Ovary (tissue), 9 donors: ENCODE results near the gene WDR18. TPM values are rescaled to one million over a fixed set of nuclear protein-coding genes. Genes with fewer than 3 reads are reported as not detected.

ENCODE experiments used
- DNase-seq, 5 donors: peaks; one replicate each; pipeline ENCODE4 v3.0.0-alpha.2; 2019 to 2020
- H3K27ac ChIP-seq, 2 donors: fragments of 200-600 bp; one replicate each; pipeline versions ENCODE4 v1.5.1 to v1.8.0; 2019 to 2022
- H3K27me3 ChIP-seq: fragments of 200-600 bp; one replicate; pipeline ENCODE4 v1.8.0; 2022
- H3K36me3 ChIP-seq: fragments of 200-600 bp; sonication (generic); one replicate; pipeline ENCODE4 v1.5.1; 2019
- H3K4me1 ChIP-seq: one replicate; pipeline ENCODE4 v1.8.1; 2013; ENCODE audit warnings: mild to moderate bottlenecking, moderate library complexity; ENCODE audit not compliant: insufficient read depth
- H3K4me3 ChIP-seq: fragments of 200-600 bp; sonication (generic); one replicate; pipeline ENCODE4 v1.5.1; 2017
- H3K9me3 ChIP-seq, 2 donors: fragments of 200-600 bp in 1 of 2; sonication (generic) in 1 of 2; one replicate each; pipeline versions ENCODE4 v1.5.1 to v1.8.1; 2013 to 2019; ENCODE audit warnings: mild to moderate bottlenecking in 1 of 2, moderate library complexity in 1 of 2
- EP300 ChIP-seq: sonication (generic); formaldehyde crosslinking; IDR thresholded peaks from one replicate; pipeline ENCODE4 v1.6.1; 2017; ENCODE audit warnings: antibody characterized with exemption
- POLR2A ChIP-seq: fragments of 450-650 bp; IDR thresholded peaks from one replicate; pipeline ENCODE4 v1.6.1; 2017; ENCODE audit warnings: antibody characterized with exemption, mild to moderate bottlenecking, moderate library complexity
- WGBS, 3 donors: extraction: QIAGEN DNeasy Blood & Tissue Kit in 1 of 3; methylation state at CpG; one replicate each; pipeline versions ENCODE4 v1.1.5 to v1.1.7; 2013 to 2017; 5-methylcytosine and 5-hydroxymethylcytosine counted together
- intact Hi-C, 4 donors: fragments of 100-400 bp; cut with DNase I; formaldehyde crosslinking; loops; one replicate each; pipeline versions ENCODE4 v1.11.0 to v1.15.1; 2022 to 2023
- polyA plus RNA-seq, 2 donors: library from polyadenylated mRNA; stranded (reverse); fragments of 200-250 nt in 1 of 2; fragments of 350-450 nt in 1 of 2; fragmentation: Illumina TruSeq in 1 of 2; extraction: RNeasy Lipid Tissue Mini Kit (QIAGEN cat#74804) in 1 of 2; gene quantifications; one replicate each; pipeline ENCODE4 v1.2.3, GENCODE V29; 2013 to 2014
- total RNA-seq, 7 donors: library from RNA; depleted of rRNA in 2 of 7; stranded (reverse); fragments of >200 nt in 2 of 7; fragmentation: NEBNext Ultra II Directional in 3 of 7; extraction: Animal tissue kit (Norgen Biotek cat#: 25700) in 3 of 7; gene quantifications; one replicate each; pipeline versions ENCODE4 v1.1.0 to v1.2.4, GENCODE V29; 2016 to 2023
- TF ChIP-seq, protein P1 (sequence below), 3 donors: fragments of 450-650 bp in 2 of 3; fragments of 200-600 bp in 1 of 3; IDR thresholded peaks; one replicate each; pipeline versions ENCODE4 v1.5.1 to v1.8.0; 2016 to 2022; ENCODE audit warnings: antibody characterized with exemption in 3 of 3, mild to moderate bottlenecking in 1 of 3
- donor health status: DM: no; HTN: no; CAD: no; lungs with moderate emphysema.
- donor health status: DM: no; HTN: no; CAD: no.
- donor health status: Bipolar disorder and iron deficiency.
- donor health status: DM: yes; HTN: yes; CAD: no.
- donor health status: DM: no; HTN: no; CAD: no.
- donor health status: DM: yes; HTN: yes; CAD: no.

The WDR18 gene
- total and polyA plus RNA-seq, 9 donors = 3.5 to 45.6 (median 24.5) TPM

DNA sequence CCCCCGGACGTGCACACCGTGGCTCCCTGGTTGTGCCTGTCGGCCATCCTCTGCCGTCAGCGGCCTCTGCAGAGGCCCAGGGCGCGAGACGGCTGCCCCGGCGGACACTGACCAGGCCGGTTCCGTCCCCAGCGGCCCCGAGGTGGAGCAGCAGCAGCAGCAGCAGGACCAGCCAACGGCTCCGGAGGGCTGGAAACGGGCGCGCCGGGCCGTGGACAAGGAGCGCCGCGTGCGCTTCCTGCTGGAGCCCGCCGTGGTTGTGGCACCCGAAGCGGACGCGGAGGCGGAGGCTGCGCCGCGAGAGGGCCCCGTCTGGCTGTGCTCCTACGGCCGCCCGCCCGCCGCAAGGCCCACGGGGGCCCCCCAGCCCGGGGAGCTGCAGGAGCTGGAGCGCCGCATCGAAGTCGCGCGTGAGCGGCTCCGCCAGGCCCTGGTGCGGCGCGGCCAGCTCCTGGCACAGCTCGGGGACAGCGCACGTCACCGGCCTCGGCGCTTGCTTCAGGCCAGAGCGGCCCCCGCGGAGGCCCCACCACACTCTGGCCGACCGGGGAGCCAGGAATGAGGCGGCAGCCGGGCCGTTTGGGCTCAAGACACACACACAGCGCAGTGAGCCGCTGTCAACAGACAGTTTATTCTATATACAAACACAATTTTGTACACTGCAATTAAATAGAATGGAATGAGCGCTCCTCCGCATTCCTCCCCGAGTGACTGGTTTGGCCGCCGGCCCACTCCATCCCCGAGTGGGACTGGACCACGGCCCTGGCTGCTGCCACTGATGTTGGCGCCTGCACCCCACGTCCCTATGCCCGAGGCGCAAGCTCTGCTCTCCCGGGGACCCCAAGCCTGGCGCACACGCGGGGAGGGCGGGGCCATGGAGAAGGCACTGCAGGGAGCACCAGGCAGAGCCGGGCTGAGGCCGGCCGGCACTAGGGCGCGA lies 25.2 kb downstream of the WDR18 start:
- Histone ChIP-seq H3K27me3 (no peaks in the 10 kb centered on the region), H3K4me1 (peaks cover 2% of the 10 kb centered on the region), H3K9me3 (no peaks in the 10 kb centered on the region), H3K36me3 (no peaks in the 10 kb centered on the region), H3K4me3 (peak overlapping the region; percentile 17), H3K27ac (peak overlapping the region; percentile 15 to 71)
- intact Hi-C loops = no loop called here
- 11 to 29% (median 19%) methylated on average over 35 to 92 of the region's 92 CpGs for WGBS, 3 donors
- DNase-seq = peak; percentile 74 to 83 (median 76)
- TF ChIP-seq EP300 = no peak
- TF ChIP-seq, protein P1, sequence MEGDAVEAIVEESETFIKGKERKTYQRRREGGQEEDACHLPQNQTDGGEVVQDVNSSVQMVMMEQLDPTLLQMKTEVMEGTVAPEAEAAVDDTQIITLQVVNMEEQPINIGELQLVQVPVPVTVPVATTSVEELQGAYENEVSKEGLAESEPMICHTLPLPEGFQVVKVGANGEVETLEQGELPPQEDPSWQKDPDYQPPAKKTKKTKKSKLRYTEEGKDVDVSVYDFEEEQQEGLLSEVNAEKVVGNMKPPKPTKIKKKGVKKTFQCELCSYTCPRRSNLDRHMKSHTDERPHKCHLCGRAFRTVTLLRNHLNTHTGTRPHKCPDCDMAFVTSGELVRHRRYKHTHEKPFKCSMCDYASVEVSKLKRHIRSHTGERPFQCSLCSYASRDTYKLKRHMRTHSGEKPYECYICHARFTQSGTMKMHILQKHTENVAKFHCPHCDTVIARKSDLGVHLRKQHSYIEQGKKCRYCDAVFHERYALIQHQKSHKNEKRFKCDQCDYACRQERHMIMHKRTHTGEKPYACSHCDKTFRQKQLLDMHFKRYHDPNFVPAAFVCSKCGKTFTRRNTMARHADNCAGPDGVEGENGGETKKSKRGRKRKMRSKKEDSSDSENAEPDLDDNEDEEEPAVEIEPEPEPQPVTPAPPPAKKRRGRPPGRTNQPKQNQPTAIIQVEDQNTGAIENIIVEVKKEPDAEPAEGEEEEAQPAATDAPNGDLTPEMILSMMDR (IDR thresholded peaks at IDR 0.05) = peak in 1 of 3 donors; percentile 32

DNA sequence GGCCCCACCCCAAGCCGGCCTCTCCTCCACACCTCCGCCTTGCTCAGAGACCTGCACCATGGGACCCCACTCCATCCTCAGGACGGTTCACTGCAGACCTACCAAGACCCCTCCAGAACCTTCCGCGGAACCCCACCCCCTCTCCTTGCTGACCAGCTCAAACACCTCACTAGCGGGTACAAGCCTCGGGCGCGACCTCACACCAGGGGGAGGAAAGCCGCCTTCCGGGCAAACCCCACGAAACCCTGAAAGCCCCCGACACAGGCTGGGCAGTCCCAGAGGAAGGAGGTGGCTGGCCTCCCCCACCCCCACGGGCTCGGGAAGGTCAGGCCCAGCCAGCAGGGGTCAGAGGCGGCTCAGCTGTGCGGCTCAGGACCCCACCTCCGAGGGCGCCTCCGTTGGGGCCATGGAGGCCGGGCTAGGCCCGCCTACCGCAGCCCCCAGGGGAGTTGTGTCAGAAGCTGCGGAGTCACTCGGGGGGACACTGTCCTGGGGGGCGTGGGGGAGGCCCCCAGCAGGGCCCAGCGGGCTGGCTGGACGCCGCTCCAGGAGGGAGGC lies 25.9 kb downstream of the WDR18 start:
- WGBS, 3 donors = 61 to 66% (median 66%) methylated on average over 22 to 29 of the region's 29 CpGs
- TF ChIP-seq EP300 (no peak), POLR2A (no peak)
- TF ChIP-seq, protein P1 (IDR thresholded peaks at IDR 0.05) = no peak
- DNase-seq = peak in 2 of 5 donors; percentile 48 to 53
- H3K4me3 ChIP-seq = no peak overlapping the region
- no peaks in the 10 kb centered on the region for H3K36me3 ChIP-seq
- H3K4me1 ChIP-seq = peaks cover 2% of the 10 kb centered on the region
- peak overlapping the region in 1 of 2 donors; percentile 71 for H3K27ac ChIP-seq
- intact Hi-C loops = loop anchor here in 2 of 4 donors (10.0 kb wide), 1 partner anchor 175 kb away; no protein-coding TSS in a partner anchor
- no peaks in the 10 kb centered on the region for H3K9me3 ChIP-seq
- no peaks in the 10 kb centered on the region for H3K27me3 ChIP-seq

DNA sequence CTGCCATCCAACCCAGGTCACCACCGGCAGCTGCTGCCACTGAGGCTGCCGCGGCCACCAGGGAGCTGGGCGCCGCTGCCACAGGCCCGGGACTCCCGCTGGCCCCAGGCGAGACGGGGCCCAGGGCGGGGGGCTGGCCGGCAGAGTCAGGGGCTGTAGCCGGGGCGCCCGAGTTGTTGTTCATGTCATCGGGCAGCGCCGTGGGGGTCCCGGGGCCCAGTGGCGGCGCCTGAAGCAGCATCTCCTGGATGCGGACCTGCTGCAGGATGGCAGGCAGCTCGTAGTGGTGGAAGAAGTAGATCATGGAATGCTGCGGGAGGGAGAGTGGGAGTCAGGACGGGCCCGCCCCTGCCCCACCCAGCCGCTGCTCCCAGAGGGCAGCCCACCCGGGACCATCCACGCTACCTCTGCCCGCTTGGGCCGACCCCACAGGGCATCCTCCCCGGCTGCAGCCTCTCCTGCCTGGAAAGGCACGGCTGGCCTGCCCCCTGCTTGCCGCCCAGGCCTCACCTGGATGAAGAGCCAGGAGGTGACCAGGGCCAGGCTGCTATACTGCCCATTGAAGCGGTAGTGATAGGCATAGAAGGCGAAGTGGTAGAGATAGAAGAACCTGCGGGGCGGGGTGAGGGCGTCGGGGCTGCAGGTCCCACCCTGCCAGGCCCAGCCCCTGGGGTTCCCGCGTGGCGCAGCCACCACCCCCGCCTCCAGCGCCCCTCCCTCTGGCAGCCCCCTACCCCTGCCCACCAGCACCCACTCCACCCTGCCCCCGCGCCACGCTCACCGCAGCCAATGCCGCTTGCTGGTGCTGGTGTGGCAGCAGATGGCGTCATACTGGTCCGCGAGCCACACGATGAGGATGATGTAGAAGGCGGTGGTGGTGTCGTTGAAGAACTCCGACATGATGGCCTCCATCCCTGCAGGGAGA lies 26.7 kb downstream of the WDR18 start:
- H3K36me3 ChIP-seq = no peaks in the 10 kb centered on the region
- no peaks in the 10 kb centered on the region for H3K27me3 ChIP-seq
- 91 to 94% (median 92%) methylated on average over 52 to 56 of the region's 56 CpGs for WGBS, 3 donors
- no peaks in the 10 kb centered on the region for H3K9me3 ChIP-seq
- DNase-seq = peak in 1 of 5 donors; percentile 37
- H3K4me1 ChIP-seq = peaks cover 4% of the 10 kb centered on the region
- H3K4me3 ChIP-seq = no peak overlapping the region
- intact Hi-C loops = loop anchor here in 2 of 4 donors (10.0 kb wide), 1 partner anchor 174 kb away; no protein-coding TSS in a partner anchor
- H3K27ac ChIP-seq = peak overlapping the region in 1 of 2 donors; percentile 71
- TF ChIP-seq, protein P1 (IDR thresholded peaks at IDR 0.05) = no peak
- TF ChIP-seq EP300 (no peak), POLR2A (no peak)

DNA sequence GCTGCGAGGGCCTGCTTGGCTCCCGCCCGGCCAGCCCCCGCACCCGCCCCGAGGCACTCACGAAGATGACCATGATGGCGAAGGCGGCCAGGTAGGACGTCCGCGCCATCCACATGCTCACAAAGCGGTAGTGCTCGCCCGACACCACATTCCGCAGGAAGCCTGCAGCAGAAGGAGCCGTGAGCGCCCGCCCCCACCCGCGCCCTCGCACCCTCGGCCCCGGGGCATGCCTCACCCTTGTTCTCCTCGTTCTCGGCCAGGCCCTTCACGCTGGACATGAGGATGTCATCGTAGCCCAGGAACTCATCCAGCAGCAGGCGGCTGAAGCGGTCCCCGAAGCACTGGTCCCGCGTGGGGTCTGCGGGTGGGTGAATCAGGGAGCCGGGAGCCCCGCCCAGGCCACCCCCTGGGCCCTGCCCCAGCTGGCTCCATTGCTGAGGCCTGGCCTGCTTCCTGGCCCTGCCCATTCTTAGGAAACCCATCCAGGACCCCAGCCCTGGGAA lies 27.7 kb downstream of the WDR18 start:
- H3K36me3 ChIP-seq = no peaks in the 10 kb centered on the region
- TF ChIP-seq, protein P1 (IDR thresholded peaks at IDR 0.05) = no peak
- TF ChIP-seq EP300 = no peak
- TF ChIP-seq POLR2A = no peak
- intact Hi-C loops = loop anchor here in 2 of 4 donors (10.0 kb wide), 1 partner anchor 173 kb away; no protein-coding TSS in a partner anchor

More for the DNA sequence above, 27.7 kb downstream of the WDR18 start:
- Histone ChIP-seq H3K4me1 (peaks cover 9% of the 10 kb centered on the region), H3K4me3 (no peak overlapping the region), H3K27ac (no peak overlapping the region), H3K27me3 (no peaks in the 10 kb centered on the region), H3K9me3 (no peaks in the 10 kb centered on the region)
- 92 to 94% (median 93%) methylated on average over 36 of the region's 36 CpGs for WGBS, 3 donors
- DNase-seq = peak in 1 of 5 donors; percentile 35
